GM12878 (cell line): ENCODE data around the gene MPHOSPH9.

ENCODE experiments used
- CHD2 ChIP-seq: IDR thresholded peaks from 2 replicates; pipeline ENCODE4 v1.6.1; 2011; ENCODE audit warnings: low read depth, low read length, improper control_type of control experiment, borderline replicate concordance
- CTCF ChIP-seq, 3 experiments: IDR thresholded peaks in 2 of 3; conservative IDR thresholded peaks in 1 of 3; 2 replicates each; pipeline ENCODE4 v1.5.1; 2011; ENCODE audit warnings: low read depth in 3 of 3, low read length in 3 of 3, mild to moderate bottlenecking in 3 of 3, control low read depth in 2 of 3, moderate library complexity in 2 of 3, inconsistent platforms in 1 of 3, mixed read lengths in 1 of 3; ENCODE audit not compliant: control insufficient read depth in 2 of 3, insufficient read depth in 1 of 3; ENCODE audit errors: extremely low read depth in 1 of 3
- E2F8 ChIP-seq: fragments of 450-650 bp; IDR thresholded peaks from 2 replicates; pipeline ENCODE4 v1.6.1; 2018; ENCODE audit warnings: mild to moderate bottlenecking, low read depth, moderate library complexity; ENCODE audit not compliant: partially characterized antibody
- E4F1 ChIP-seq: fragments of 450-650 bp; IDR thresholded peaks from 2 replicates; pipeline ENCODE4 v1.6.1; 2018; ENCODE audit warnings: borderline replicate concordance, mild to moderate bottlenecking; ENCODE audit not compliant: partially characterized antibody
- EP300 ChIP-seq, 2 experiments: fragments of 150-350 bp in 1 of 2; IDR thresholded peaks; 2 replicates each; pipeline ENCODE4 v1.6.1; 2011 to 2012; ENCODE audit warnings: low read depth in 2 of 2, low read length in 2 of 2, borderline replicate concordance in 1 of 2, improper control_type of control experiment in 1 of 2, inconsistent platforms in 1 of 2; ENCODE audit not compliant: control insufficient read depth in 1 of 2
- EZH2 ChIP-seq: IDR thresholded peaks from 2 replicates; pipeline ENCODE4 v1.6.1; 2012; ENCODE audit warnings: low read depth, mild to moderate bottlenecking, control low read depth, inconsistent platforms, low read length, borderline replicate concordance; ENCODE audit not compliant: control insufficient read depth
- IKZF2 ChIP-seq, 2 experiments: fragments of 450-650 bp; IDR thresholded peaks; 2 replicates each; pipeline ENCODE4 v1.6.1; 2017; ENCODE audit warnings: mild to moderate bottlenecking in 2 of 2, moderate library complexity in 2 of 2
- JUNB ChIP-seq: IDR thresholded peaks from 2 replicates; pipeline ENCODE4 v1.6.1; 2016; ENCODE audit warnings: antibody characterized with exemption, mild to moderate bottlenecking
- MYC ChIP-seq: IDR thresholded peaks from 2 replicates; pipeline ENCODE4 v1.6.1; 2011; ENCODE audit warnings: mild to moderate bottlenecking, low read length, moderate library complexity, inconsistent platforms; ENCODE audit not compliant: insufficient read depth, insufficient replicate concordance, insufficient read length, severe bottlenecking
- POLR2A ChIP-seq: IDR thresholded peaks from 2 replicates; pipeline ENCODE4 v1.6.1; 2011; ENCODE audit warnings: low read depth, mild to moderate bottlenecking, low read length
- RAD21 ChIP-seq: IDR thresholded peaks from 2 replicates; pipeline ENCODE4 v1.6.1; 2011; ENCODE audit warnings: mild to moderate bottlenecking, low read depth, low read length, moderate library complexity; ENCODE audit not compliant: insufficient read depth
- SIN3A ChIP-seq: IDR thresholded peaks from 2 replicates; pipeline ENCODE4 v1.6.1; 2012; ENCODE audit warnings: low read depth, low read length, improper control_type of control experiment
- TCF12 ChIP-seq: IDR thresholded peaks from 2 replicates; pipeline ENCODE4 v1.6.1; 2011; ENCODE audit warnings: low read depth, mild to moderate bottlenecking, low read length
- ZNF274 ChIP-seq: IDR thresholded peaks from one replicate; pipeline ENCODE4 v1.8.0; 2011; ENCODE audit not compliant: insufficient read length, insufficient read depth

GRCh38 chr12:123280971-123281370 lies 48.0 kb upstream of the MPHOSPH9 start:
- TF ChIP-seq E4F1 (no peak), ZNF274 (no peak), CTCF (IDR thresholded peaks at IDR 0.05 in 2 of 3, conservative IDR thresholded peaks at IDR 0.05 in 1 of 3; ENCODE audit: control insufficient read depth in 2 of 3, extremely low read depth in 1 of 3, insufficient read depth in 1 of 3, low read depth in 3 of 3, low read length in 3 of 3) (no peak), EP300 (IDR thresholded peaks at IDR 0.05; ENCODE audit: borderline replicate concordance in 1 of 2, control insufficient read depth in 1 of 2, low read depth in 2 of 2, low read length in 2 of 2) (no peak), E2F8 (no peak), TCF12 (no peak), JUNB (no peak), SIN3A (no peak), EZH2 (no peak), RAD21 (no peak), IKZF2 (IDR thresholded peaks at IDR 0.05) (no peak), MYC (no peak), POLR2A (no peak), CHD2 (no peak)
